AG10803 (cell line): ENCODE data around the gene ZNF337.
A peak's percentile ranks its signal among the peaks of the same experiment; 100 is the strongest.
"Not testable (repeated sequence)": the region's sequence is repeated elsewhere in the genome, so short reads cannot be mapped to it uniquely, and the experiment has no call there.

Experiments used
- DNase-seq: peaks from one replicate; pipeline ENCODE4 v3.0.0; 2010; ENCODE audit warnings: low read depth
- H3K4me3 ChIP-seq: 2 replicates; pipeline ENCODE4 v1.5.1; 2011; ENCODE audit warnings: mild to moderate bottlenecking, low read length, control low read depth
- TF ChIP-seq, protein P1 (sequence below): conservative IDR thresholded peaks from 2 replicates; pipeline ENCODE4 v1.5.1; 2011; ENCODE audit warnings: mild to moderate bottlenecking, low read length, control low read depth, inconsistent platforms

The ZNF337 gene

DNA sequence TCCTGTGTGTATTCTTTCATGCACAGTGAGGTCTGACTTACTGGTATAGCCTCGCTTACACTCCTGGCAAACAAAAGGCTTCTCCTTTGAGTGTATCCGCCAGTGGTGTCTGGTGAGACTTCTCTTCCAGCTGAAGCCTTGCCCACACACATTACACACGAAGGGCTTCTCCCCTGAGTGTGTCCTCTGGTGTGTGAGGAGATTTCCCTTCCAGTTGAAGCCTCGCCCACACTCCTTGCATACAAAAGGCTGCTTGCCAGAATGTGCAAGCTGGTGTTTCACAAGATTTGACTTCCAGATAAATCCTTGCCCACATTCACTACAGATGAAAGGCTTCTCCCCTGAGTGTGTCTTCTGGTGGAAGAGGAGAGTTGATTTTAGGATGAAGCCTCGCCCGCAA is 21.5 kb downstream of the ZNF337 start:
- no peak overlapping the region for H3K4me3 ChIP-seq
- DNase-seq, result peak; percentile 14
- TF ChIP-seq, protein P1, sequence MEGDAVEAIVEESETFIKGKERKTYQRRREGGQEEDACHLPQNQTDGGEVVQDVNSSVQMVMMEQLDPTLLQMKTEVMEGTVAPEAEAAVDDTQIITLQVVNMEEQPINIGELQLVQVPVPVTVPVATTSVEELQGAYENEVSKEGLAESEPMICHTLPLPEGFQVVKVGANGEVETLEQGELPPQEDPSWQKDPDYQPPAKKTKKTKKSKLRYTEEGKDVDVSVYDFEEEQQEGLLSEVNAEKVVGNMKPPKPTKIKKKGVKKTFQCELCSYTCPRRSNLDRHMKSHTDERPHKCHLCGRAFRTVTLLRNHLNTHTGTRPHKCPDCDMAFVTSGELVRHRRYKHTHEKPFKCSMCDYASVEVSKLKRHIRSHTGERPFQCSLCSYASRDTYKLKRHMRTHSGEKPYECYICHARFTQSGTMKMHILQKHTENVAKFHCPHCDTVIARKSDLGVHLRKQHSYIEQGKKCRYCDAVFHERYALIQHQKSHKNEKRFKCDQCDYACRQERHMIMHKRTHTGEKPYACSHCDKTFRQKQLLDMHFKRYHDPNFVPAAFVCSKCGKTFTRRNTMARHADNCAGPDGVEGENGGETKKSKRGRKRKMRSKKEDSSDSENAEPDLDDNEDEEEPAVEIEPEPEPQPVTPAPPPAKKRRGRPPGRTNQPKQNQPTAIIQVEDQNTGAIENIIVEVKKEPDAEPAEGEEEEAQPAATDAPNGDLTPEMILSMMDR, result no peak

DNA sequence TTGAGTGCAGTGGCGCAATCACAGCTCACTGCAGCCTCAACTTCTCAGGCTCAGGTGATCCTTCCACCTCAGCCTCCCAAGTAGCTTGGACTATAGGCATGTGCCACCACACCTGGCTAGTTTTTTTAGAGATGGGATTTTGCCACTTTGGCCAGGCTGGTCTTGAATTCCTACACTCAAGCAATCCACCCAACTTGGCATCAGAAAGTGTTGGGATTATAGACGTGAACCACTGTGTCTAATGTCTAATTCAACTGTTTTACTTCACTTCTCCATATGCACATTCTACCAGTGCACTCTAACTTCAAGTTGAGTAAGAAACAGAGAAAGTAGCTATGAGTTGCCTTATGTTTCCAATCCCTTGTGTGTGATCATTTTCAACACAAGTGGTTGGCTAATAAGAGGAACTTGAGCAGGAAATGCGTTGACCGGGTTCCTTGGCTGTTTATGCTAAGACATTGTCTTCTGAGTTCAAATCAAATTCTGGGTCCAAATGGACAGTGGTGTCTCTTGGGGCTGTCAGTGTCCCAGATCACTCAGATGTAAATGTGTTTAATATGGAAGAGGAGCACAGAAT is 23.9 kb downstream of the ZNF337 start:
- DNase-seq, result no peak
- H3K4me3 ChIP-seq, result no peak overlapping the region
- TF ChIP-seq, protein P1, result no peak

- peak; percentile 88 for DNase-seq
- H3K4me3 ChIP-seq, result no peak overlapping the region
- TF ChIP-seq, protein P1, result peak; percentile 22
These were observed 26.7 kb downstream of the ZNF337 start for GRCh38 chr20:25669826-25670422.

DNA sequence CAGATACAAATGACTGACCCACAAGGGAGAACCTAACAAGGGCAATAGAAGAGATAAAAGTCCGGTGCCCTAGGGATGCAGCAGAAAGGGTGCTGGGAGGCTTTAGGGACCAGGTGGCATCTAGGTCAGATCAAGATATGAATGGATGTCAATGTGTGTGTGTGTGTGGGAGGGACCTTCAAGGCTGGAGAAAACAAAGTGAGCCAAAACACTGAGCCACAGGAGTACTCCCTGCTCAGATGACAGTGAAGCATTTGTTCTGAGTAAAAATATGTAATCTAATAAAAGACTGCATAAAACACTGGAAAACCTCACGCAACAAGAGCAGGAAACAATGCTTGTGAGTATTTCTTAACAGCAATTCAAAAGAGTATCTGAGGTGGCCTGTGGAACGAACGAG is 28.2 kb downstream of the ZNF337 start:
- H3K4me3 ChIP-seq, result no peak overlapping the region
- DNase-seq, result no peak
- TF ChIP-seq, protein P1, result no peak

DNA sequence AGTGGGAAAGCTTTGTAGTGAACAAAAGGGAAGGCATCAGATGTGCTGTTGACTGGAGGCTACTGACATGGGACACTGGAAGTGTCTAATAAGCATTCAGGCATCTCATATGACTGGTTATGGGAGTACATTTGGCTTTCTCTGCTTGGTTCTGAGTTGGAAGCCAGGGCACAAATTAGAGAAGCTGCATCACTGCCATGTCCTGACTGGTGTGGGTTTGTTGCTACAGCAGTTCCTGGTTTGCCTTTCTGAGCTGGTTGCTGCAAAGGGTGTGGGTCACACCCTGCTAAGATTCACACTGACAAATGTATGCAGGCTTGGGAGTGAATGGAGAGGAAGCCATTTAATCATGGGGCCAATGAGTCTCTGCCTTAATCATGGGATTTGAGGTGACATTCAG is 36.7 kb downstream of the ZNF337 start:
- DNase-seq, result no peak
- no peak overlapping the region for H3K4me3 ChIP-seq
- TF ChIP-seq, protein P1, result no peak

DNA sequence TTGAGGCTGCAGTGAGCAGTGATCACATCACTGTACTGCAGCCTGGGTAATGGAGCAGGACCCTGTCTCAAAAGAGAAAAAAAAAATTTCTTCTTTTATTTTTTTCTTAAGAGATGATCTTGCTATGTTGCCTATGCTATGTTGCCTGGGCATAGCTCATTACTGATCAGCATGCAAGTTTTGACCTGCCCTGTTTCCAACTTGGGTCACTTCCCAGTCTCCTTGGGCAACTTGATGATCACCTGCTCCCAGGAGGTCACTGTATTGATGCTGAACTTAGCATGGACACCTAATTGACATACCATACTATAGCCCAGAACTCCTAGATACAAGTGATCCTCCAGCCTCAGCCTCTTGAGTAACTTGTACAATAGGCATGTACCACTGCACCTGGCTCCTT is 42.2 kb downstream of the ZNF337 start:
- H3K4me3 ChIP-seq, result no peak overlapping the region
- DNase-seq, result no peak
- TF ChIP-seq, protein P1, result no peak

DNA sequence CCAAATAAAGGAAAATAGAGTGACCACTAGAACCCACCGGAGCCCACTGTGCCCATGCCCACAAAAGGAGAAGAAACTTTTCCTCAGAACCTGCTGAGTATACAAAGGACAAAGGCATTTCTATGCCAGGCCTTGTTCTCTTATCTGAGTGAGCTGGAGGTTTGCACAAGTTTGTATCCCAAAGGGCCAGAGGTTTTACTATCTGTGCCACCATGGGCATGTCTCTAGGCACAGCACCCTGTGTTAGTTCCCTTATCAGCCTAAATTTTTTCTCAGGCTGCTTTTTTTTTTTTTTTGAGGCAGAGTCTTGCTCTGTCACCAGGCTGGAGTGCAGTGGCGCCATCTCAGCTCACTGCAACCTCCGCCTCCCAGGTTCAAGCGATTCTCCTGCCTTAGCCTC is 43.8 kb downstream of the ZNF337 start:
- DNase-seq, H3K4me3 ChIP-seq: not testable (repeated sequence)
